ENCODE results near the gene SELENBP1.

The SELENBP1 gene

GRCh38 chr1:151325231-151325630 is 47.3 kb downstream of the SELENBP1 start:
- H3K4me3 ChIP-seq (ENCODE audit: severe bottlenecking): no peak overlapping the region
- no peaks in the 10 kb centered on the region for H3K9me3 ChIP-seq (ENCODE audit: severe bottlenecking)
- peak overlapping the region; percentile 58 for H3K27ac ChIP-seq (ENCODE audit: poor library complexity, severe bottlenecking)
- no peaks in the 10 kb centered on the region for H3K27me3 ChIP-seq (ENCODE audit: insufficient read depth, poor library complexity, severe bottlenecking)
- no peak for ATAC-seq (ENCODE audit: low read depth)
- DNase-seq (ENCODE audit: low spot score): no peak
- TF ChIP-seq CTCF (IDR thresholded peaks at IDR 0.05; ENCODE audit: poor library complexity, severe bottlenecking): no peak
- H3K36me3 ChIP-seq (ENCODE audit: low read depth): peaks cover 43% of the 10 kb centered on the region
- H3K4me1 ChIP-seq (ENCODE audit: insufficient read depth, poor library complexity, severe bottlenecking): peaks cover 10% of the 10 kb centered on the region

- ATAC-seq (ENCODE audit: low read depth) (no peak), DNase-seq (ENCODE audit: low spot score) (no peak)
- Histone ChIP-seq H3K27ac (ENCODE audit: poor library complexity, severe bottlenecking) (no peak overlapping the region), H3K4me1 (ENCODE audit: insufficient read depth, poor library complexity, severe bottlenecking) (peaks cover 10% of the 10 kb centered on the region), H3K36me3 (ENCODE audit: low read depth) (peaks cover 49% of the 10 kb centered on the region), H3K4me3 (ENCODE audit: severe bottlenecking) (no peak overlapping the region), H3K27me3 (ENCODE audit: insufficient read depth, poor library complexity, severe bottlenecking) (no peaks in the 10 kb centered on the region), H3K9me3 (ENCODE audit: severe bottlenecking) (no peaks in the 10 kb centered on the region)
- no peak for TF ChIP-seq CTCF (IDR thresholded peaks at IDR 0.05; ENCODE audit: poor library complexity, severe bottlenecking)
Observed at GRCh38 chr1:151324390-151324930, 48.0 kb downstream of the SELENBP1 start.

- no peak overlapping the region for H3K27ac ChIP-seq (ENCODE audit: poor library complexity, severe bottlenecking)
- peaks cover 8% of the 10 kb centered on the region for H3K4me1 ChIP-seq (ENCODE audit: insufficient read depth, poor library complexity, severe bottlenecking)
- no peak for TF ChIP-seq CTCF (IDR thresholded peaks at IDR 0.05; ENCODE audit: poor library complexity, severe bottlenecking)
- DNase-seq (ENCODE audit: low spot score) (no peak), ATAC-seq (ENCODE audit: low read depth) (no peak)
- no peak overlapping the region for H3K4me3 ChIP-seq (ENCODE audit: severe bottlenecking)
- H3K9me3 ChIP-seq (ENCODE audit: severe bottlenecking): no peaks in the 10 kb centered on the region
- peaks cover 71% of the 10 kb centered on the region for H3K36me3 ChIP-seq (ENCODE audit: low read depth)
- H3K27me3 ChIP-seq (ENCODE audit: insufficient read depth, poor library complexity, severe bottlenecking): no peaks in the 10 kb centered on the region
Observed at GRCh38 chr1:151318975-151319374, 53.5 kb downstream of the SELENBP1 start.

- H3K36me3 ChIP-seq (ENCODE audit: low read depth): peaks cover 72% of the 10 kb centered on the region
- no peak for TF ChIP-seq CTCF (IDR thresholded peaks at IDR 0.05; ENCODE audit: poor library complexity, severe bottlenecking)
- no peaks in the 10 kb centered on the region for H3K27me3 ChIP-seq (ENCODE audit: insufficient read depth, poor library complexity, severe bottlenecking)
- H3K4me1 ChIP-seq (ENCODE audit: insufficient read depth, poor library complexity, severe bottlenecking): peaks cover 22% of the 10 kb centered on the region
- H3K4me3 ChIP-seq (ENCODE audit: severe bottlenecking): no peak overlapping the region
- no peak for DNase-seq (ENCODE audit: low spot score)
- H3K9me3 ChIP-seq (ENCODE audit: severe bottlenecking): no peaks in the 10 kb centered on the region
- H3K27ac ChIP-seq (ENCODE audit: poor library complexity, severe bottlenecking): no peak overlapping the region
- no peak for ATAC-seq (ENCODE audit: low read depth)
Observed at GRCh38 chr1:151315565-151316235, 56.8 kb downstream of the SELENBP1 start.

All from RWPE2 (cell line).